ENCODE data around the gene DNAAF5.

DNA sequence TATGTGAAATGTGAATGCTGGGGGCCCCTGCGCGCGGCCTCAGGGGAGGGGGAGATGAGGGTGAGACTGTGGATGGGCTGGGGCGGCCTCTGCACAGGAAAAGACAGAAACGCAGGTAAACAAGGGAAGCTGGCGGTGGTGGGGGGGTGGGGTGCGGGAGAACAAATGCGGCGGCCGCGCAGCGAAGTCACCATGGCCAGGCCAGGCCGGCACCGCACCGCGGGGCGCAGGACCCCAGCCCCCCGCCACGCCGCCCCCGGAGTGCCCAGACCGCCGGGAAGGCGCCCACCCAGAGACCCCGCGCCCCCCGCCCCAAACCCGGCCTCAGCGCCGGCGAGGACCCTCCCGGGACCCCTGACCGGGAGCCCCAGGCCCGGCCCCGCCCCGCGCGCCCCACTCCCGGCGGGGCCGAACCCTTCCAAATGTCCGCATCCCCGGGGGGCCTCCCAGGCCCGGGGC lies 14.5 kb upstream of the DNAAF5 start:
- TF ChIP-seq, protein P1, sequence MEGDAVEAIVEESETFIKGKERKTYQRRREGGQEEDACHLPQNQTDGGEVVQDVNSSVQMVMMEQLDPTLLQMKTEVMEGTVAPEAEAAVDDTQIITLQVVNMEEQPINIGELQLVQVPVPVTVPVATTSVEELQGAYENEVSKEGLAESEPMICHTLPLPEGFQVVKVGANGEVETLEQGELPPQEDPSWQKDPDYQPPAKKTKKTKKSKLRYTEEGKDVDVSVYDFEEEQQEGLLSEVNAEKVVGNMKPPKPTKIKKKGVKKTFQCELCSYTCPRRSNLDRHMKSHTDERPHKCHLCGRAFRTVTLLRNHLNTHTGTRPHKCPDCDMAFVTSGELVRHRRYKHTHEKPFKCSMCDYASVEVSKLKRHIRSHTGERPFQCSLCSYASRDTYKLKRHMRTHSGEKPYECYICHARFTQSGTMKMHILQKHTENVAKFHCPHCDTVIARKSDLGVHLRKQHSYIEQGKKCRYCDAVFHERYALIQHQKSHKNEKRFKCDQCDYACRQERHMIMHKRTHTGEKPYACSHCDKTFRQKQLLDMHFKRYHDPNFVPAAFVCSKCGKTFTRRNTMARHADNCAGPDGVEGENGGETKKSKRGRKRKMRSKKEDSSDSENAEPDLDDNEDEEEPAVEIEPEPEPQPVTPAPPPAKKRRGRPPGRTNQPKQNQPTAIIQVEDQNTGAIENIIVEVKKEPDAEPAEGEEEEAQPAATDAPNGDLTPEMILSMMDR (conservative IDR thresholded peaks at IDR 0.05 in 1 of 2, IDR thresholded peaks at IDR 0.05 in 1 of 2; ENCODE audit: low read depth in 1 of 2, low read length in 2 of 2) = no peak
- TF ChIP-seq EZH2 (IDR thresholded peaks at IDR 0.05; ENCODE audit: low read length, missing control alignments) = no peak

All from fibroblast of lung (primary cell).